IMR-90 (cell line): Measurements from ENCODE around the gene PODXL2.

Experiments
- BHLHE40 ChIP-seq: fragments of 150-350 bp; IDR thresholded peaks from 2 replicates; pipeline ENCODE4 v1.6.1; 2016; ENCODE audit warnings: mild to moderate bottlenecking, low read depth, low read length
- CEBPB ChIP-seq: IDR thresholded peaks from 2 replicates; pipeline ENCODE4 v1.6.1; 2012; ENCODE audit warnings: low read depth, low read length, improper control_type of control experiment
- NFE2L2 ChIP-seq: fragments of 150-350 bp; IDR thresholded peaks from 2 replicates; pipeline ENCODE4 v1.6.1; 2016; ENCODE audit warnings: low read depth, mild to moderate bottlenecking, low read length
- RAD21 ChIP-seq: IDR thresholded peaks from 2 replicates; pipeline ENCODE4 v1.6.1; 2012; ENCODE audit warnings: low read length, improper control_type of control experiment
- RFX5 ChIP-seq: IDR thresholded peaks from 2 replicates; pipeline ENCODE4 v1.8.0; 2012; ENCODE audit warnings: low read depth, mild to moderate bottlenecking, low read length, moderate library complexity
- TF ChIP-seq, protein P1 (sequence below): conservative IDR thresholded peaks from 2 replicates; pipeline ENCODE4 v1.5.1; 2012; ENCODE audit warnings: mild to moderate bottlenecking, low read depth, low read length, improper control_type of control experiment

DNA sequence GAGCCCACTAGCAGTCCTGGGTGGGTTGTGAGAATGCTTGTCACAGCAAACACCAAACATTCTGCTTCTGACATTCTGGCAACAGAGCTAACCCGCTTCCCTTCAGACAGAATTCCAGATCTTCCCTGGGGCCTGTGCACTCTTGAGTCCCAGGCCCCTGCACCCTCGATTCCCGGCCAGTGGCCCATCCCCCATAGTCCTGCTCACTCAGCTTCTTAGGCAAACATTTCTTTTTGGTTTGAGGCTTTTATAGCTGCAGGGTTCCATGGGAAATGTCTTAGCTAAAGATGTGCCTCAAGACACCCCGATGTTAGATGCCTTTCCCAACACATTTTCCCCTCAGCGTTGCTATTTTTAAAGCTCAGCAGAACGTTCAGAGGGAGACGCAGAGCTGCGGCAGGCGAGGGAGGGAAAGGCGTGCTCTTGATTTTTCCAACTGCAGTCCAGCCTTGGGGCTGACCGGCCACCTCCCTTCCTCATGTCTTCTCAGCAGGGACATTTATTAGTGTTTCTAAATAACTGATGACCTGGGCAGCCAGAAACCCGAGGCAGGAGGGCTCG, 78.9 kb downstream of the PODXL2 start:
- TF ChIP-seq, protein P1, sequence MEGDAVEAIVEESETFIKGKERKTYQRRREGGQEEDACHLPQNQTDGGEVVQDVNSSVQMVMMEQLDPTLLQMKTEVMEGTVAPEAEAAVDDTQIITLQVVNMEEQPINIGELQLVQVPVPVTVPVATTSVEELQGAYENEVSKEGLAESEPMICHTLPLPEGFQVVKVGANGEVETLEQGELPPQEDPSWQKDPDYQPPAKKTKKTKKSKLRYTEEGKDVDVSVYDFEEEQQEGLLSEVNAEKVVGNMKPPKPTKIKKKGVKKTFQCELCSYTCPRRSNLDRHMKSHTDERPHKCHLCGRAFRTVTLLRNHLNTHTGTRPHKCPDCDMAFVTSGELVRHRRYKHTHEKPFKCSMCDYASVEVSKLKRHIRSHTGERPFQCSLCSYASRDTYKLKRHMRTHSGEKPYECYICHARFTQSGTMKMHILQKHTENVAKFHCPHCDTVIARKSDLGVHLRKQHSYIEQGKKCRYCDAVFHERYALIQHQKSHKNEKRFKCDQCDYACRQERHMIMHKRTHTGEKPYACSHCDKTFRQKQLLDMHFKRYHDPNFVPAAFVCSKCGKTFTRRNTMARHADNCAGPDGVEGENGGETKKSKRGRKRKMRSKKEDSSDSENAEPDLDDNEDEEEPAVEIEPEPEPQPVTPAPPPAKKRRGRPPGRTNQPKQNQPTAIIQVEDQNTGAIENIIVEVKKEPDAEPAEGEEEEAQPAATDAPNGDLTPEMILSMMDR = no peak
- no peak for TF ChIP-seq BHLHE40
- no peak for TF ChIP-seq RFX5
- no peak for TF ChIP-seq CEBPB
- TF ChIP-seq RAD21 = no peak
- TF ChIP-seq NFE2L2 = no peak
